ENCODE measurements around the gene CYP19A1. TPM values are rescaled to one million over a fixed set of nuclear protein-coding genes. Genes with fewer than 3 reads are reported as not detected.

Gene CYP19A1
- total RNA-seq, 1 donor from 2014 or later: not detected

DNA sequence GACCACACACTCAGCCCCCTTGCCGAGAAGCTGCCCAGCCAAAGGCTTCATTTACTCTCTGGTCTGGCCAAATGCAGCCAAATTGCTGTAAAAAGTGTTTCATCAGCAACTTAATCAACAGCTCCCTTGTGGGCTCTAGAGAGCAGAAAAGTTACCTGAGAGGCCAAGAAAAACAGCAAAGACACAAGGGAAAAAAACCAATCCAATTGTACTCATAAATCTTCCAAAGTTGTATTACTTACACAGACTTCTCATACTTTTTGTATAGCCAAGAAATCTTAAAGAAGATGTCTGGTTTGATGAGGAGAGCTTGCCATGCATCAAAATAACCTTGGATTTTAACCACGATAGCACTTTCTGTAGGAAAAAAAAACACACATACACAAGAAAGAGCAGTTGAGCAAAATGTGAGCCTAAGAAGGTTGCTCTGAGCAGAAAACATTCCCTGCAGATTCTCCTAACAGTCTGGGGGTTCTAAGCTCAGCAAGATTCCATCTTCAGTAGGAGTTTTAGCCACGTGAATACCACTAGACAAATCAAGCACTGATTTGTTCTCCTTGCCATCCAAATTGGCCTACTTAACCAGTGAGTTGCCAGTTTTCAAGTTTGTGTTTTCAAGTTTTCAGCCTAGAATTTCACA, 120.0 kb downstream of the CYP19A1 start:
- H3K27ac Mint-ChIP-seq (ENCODE audit: unreplicated experiment): no peak overlapping the region
- no peaks in the 10 kb centered on the region for H3K9me3 Mint-ChIP-seq (ENCODE audit: unreplicated experiment)
- no peaks in the 10 kb centered on the region for H3K4me1 Mint-ChIP-seq (ENCODE audit: unreplicated experiment)
- TF ChIP-seq, protein P1, sequence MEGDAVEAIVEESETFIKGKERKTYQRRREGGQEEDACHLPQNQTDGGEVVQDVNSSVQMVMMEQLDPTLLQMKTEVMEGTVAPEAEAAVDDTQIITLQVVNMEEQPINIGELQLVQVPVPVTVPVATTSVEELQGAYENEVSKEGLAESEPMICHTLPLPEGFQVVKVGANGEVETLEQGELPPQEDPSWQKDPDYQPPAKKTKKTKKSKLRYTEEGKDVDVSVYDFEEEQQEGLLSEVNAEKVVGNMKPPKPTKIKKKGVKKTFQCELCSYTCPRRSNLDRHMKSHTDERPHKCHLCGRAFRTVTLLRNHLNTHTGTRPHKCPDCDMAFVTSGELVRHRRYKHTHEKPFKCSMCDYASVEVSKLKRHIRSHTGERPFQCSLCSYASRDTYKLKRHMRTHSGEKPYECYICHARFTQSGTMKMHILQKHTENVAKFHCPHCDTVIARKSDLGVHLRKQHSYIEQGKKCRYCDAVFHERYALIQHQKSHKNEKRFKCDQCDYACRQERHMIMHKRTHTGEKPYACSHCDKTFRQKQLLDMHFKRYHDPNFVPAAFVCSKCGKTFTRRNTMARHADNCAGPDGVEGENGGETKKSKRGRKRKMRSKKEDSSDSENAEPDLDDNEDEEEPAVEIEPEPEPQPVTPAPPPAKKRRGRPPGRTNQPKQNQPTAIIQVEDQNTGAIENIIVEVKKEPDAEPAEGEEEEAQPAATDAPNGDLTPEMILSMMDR (IDR thresholded peaks at IDR 0.05; ENCODE audit: unreplicated experiment): no peak
- no peaks in the 10 kb centered on the region for H3K27me3 Mint-ChIP-seq (ENCODE audit: unreplicated experiment)
- DNase-seq (ENCODE audit: low spot score): no peak
- no peaks in the 10 kb centered on the region for H3K36me3 Mint-ChIP-seq (ENCODE audit: low read depth, unreplicated experiment)
- no peak overlapping the region for H3K4me3 Mint-ChIP-seq (ENCODE audit: unreplicated experiment)

DNA sequence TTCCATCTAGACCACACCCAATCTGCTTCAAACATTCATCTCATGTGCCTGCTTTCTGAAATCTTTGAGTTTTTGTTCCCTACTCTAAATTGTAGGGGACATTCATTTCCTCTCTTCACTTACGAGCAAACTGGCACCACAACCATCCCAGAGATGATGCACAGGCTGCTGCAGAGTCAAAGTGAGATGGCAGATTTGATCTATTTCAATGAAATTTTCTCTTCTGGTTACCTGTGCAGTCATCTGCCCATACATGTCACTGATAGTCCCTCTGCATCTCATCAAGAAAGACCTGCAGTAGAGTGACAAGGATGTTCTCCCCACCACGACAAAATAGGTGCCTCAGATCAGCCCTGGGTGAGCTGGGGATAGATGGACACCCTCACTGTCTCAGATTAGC, 125.5 kb downstream of the CYP19A1 start:
- TF ChIP-seq, protein P1 (IDR thresholded peaks at IDR 0.05; ENCODE audit: unreplicated experiment): no peak
- no peak overlapping the region for H3K27ac Mint-ChIP-seq (ENCODE audit: unreplicated experiment)
- no peaks in the 10 kb centered on the region for H3K4me1 Mint-ChIP-seq (ENCODE audit: unreplicated experiment)
- H3K27me3 Mint-ChIP-seq (ENCODE audit: unreplicated experiment): no peaks in the 10 kb centered on the region
- H3K36me3 Mint-ChIP-seq (ENCODE audit: low read depth, unreplicated experiment): no peaks in the 10 kb centered on the region
- no peaks in the 10 kb centered on the region for H3K9me3 Mint-ChIP-seq (ENCODE audit: unreplicated experiment)
- DNase-seq (ENCODE audit: low spot score): no peak
- no peak overlapping the region for H3K4me3 Mint-ChIP-seq (ENCODE audit: unreplicated experiment)

DNA sequence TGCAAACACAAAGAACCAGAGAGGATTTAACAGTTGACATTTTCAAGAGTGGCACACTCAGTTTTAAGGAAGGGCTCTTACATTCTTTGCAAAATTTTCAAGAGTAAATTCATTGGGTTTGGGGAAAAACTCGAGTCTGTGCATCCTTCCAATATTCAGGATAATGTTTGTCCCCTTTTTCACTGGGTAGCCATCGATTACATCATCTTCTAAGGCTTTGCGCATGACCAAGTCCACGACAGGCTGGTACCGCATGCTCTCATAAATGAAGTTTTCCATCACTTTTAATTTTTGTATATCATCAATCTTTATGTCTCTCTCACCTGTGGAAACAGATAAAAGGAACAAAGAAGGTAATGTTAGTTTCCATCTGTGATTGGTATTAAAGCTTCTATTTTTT, 126.2 kb downstream of the CYP19A1 start:
- Mint-ChIP-seq H3K4me3 (ENCODE audit: unreplicated experiment) (no peak overlapping the region), H3K4me1 (ENCODE audit: unreplicated experiment) (no peaks in the 10 kb centered on the region), H3K27me3 (ENCODE audit: unreplicated experiment) (no peaks in the 10 kb centered on the region), H3K9me3 (ENCODE audit: unreplicated experiment) (no peaks in the 10 kb centered on the region), H3K36me3 (ENCODE audit: low read depth, unreplicated experiment) (no peaks in the 10 kb centered on the region), H3K27ac (ENCODE audit: unreplicated experiment) (no peak overlapping the region)
- DNase-seq (ENCODE audit: low spot score): no peak
- TF ChIP-seq, protein P1 (IDR thresholded peaks at IDR 0.05; ENCODE audit: unreplicated experiment): no peak

DNA sequence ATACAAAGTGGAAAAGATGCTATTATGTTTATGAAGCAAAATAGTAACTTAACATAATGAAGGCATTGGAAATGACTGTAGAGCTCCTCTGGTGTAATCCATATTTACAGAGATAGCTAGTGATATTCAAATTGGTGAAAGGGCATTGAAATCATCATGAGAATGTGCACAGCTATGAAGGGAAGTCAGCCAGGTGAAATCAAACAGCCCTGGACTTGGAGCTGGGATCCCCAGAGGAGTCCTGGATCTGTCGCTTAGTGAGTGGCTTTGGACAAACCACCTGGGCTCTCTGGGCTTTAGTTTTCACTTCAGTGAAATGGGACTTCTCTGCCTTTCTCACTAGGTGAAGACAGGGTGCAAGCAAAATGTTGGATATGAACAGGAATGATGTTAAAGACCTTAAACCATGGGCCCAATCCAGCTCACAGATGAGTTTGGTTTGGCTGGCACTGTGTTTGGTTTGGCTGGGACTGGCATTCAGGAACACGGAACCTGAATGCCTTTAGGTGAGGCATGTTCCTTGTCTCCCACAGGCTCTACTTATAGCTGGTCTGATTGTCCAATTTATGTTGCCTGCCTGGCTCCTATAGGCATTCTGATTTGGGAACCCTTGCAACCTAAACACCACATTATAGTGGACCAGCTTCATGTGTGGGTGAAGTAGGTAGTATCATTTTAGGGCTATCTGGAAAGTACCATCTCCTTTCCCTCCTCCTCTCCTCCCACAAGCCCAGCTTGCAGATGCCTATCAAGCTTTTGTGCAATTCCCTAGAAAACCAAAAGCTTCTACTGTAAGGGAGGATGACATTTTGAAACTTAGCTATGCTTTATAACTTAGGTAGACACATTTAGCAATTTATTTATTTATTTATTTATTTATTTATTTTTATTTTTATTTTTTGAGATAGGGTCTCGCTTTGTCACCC, 133.1 kb downstream of the CYP19A1 start:
- Mint-ChIP-seq H3K27me3 (ENCODE audit: unreplicated experiment) (no peaks in the 10 kb centered on the region), H3K9me3 (ENCODE audit: unreplicated experiment) (no peaks in the 10 kb centered on the region), H3K27ac (ENCODE audit: unreplicated experiment) (no peak overlapping the region), H3K4me1 (ENCODE audit: unreplicated experiment) (no peaks in the 10 kb centered on the region), H3K36me3 (ENCODE audit: low read depth, unreplicated experiment) (no peaks in the 10 kb centered on the region), H3K4me3 (ENCODE audit: unreplicated experiment) (no peak overlapping the region)
- no peak for DNase-seq (ENCODE audit: low spot score)
- TF ChIP-seq, protein P1 (IDR thresholded peaks at IDR 0.05; ENCODE audit: unreplicated experiment): no peak

DNA sequence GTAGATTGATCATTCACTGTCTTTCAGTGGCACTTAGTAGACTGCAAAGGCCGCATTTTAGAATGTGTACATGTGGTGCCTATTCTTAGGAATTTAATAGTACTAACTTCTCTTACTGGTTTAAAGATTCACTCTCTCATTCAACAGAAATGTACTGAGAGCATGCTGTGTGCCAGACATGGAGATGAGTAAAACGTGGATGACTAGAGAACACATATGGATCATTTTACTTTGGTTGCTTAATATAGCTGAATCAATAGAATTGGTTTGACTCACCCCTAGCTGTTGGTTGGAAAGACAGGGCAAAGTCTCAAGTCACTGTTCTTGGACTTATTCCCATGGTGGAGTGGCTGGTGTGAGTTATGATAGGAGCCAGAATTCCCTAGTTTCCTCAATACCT, 134.6 kb downstream of the CYP19A1 start:
- Mint-ChIP-seq H3K4me1 (ENCODE audit: unreplicated experiment) (no peaks in the 10 kb centered on the region), H3K9me3 (ENCODE audit: unreplicated experiment) (no peaks in the 10 kb centered on the region), H3K27me3 (ENCODE audit: unreplicated experiment) (no peaks in the 10 kb centered on the region), H3K4me3 (ENCODE audit: unreplicated experiment) (no peak overlapping the region), H3K36me3 (ENCODE audit: low read depth, unreplicated experiment) (no peaks in the 10 kb centered on the region), H3K27ac (ENCODE audit: unreplicated experiment) (no peak overlapping the region)
- TF ChIP-seq, protein P1 (IDR thresholded peaks at IDR 0.05; ENCODE audit: unreplicated experiment): no peak
- DNase-seq (ENCODE audit: low spot score): no peak
